NCI-H345 treated with DMSO at 0.1 percent for 48 hours (cell line): Measurements from ENCODE around the gene CAMKMT.

Experiments
- DNase-seq: peaks from one replicate; lab custom pipeline; 2025; ENCODE audit not compliant: unreplicated experiment; lab: John Stamatoyannopoulos, UW

Gene CAMKMT

GRCh38 chr2:44817673-44818335, 456.1 kb downstream of the CAMKMT start:
- no peak for DNase-seq

GRCh38 chr2:44819061-44819460, 457.3 kb downstream of the CAMKMT start:
- DNase-seq = no peak

- DNase-seq = no peak
Observed at GRCh38 chr2:44821500-44821899, 459.8 kb downstream of the CAMKMT start.

DNA sequence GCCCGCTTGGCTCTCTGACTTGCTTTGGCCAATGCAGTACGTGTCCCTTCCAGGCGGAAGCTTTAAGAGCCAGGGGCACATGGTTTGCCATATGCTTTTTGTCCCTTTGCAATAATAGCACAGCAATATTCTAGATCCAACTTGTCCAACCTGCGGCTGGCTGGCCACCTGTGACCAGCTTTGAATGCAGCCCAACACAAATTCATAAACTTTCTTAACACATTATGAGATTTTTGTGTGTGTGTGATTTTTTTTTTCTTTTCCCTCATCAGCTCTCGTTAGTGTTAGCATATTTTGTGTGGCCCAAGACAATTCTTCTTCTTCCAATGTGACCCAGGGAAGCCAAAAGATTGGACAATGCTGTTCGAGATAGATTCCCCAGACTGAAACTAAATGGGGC, 460.4 kb downstream of the CAMKMT start:
- no peak for DNase-seq
